Smooth muscle cell of trachea (primary cell): ENCODE data around the gene TNNI3K. TPM values are rescaled to one million over a fixed set of nuclear protein-coding genes. Genes with fewer than 3 reads are reported as not detected.

Experiments used
- total RNA-seq: library from RNA; depleted of rRNA; stranded (reverse); fragments of >200 nt; gene quantifications from 2 replicates; pipeline ENCODE4 v1.2.1, GENCODE V29; 2014

Gene TNNI3K, protein sequence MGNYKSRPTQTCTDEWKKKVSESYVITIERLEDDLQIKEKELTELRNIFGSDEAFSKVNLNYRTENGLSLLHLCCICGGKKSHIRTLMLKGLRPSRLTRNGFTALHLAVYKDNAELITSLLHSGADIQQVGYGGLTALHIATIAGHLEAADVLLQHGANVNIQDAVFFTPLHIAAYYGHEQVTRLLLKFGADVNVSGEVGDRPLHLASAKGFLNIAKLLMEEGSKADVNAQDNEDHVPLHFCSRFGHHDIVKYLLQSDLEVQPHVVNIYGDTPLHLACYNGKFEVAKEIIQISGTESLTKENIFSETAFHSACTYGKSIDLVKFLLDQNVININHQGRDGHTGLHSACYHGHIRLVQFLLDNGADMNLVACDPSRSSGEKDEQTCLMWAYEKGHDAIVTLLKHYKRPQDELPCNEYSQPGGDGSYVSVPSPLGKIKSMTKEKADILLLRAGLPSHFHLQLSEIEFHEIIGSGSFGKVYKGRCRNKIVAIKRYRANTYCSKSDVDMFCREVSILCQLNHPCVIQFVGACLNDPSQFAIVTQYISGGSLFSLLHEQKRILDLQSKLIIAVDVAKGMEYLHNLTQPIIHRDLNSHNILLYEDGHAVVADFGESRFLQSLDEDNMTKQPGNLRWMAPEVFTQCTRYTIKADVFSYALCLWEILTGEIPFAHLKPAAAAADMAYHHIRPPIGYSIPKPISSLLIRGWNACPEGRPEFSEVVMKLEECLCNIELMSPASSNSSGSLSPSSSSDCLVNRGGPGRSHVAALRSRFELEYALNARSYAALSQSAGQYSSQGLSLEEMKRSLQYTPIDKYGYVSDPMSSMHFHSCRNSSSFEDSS
- 1.7 and 1.8 TPM in 2 replicates for total RNA-seq

GRCh38 chr1:74235153-74235552 is at the start of gene TNNI3K:
Gene TNNI3K, plus strand, starts transcription at chr1:74235387. Its CDS starts 65 bp downstream, at chr1:74235452.

GRCh38 chr1:74197657-74198552 is 37.3 kb upstream of the TNNI3K start, which contains the start of the genes FPGT and LRRIQ3:
Gene FPGT, plus strand, starts transcription at chr1:74198242. Its CDS starts 37 bp downstream, at chr1:74198279.
Gene LRRIQ3, minus strand, starts transcription at chr1:74198176. Its CDS starts 14,492 bp downstream, at chr1:74183684.

GRCh38 chr1:74512170-74512915 is 277.2 kb downstream of the TNNI3K start, which contains the start of gene LRRC53:
Gene LRRC53, minus strand, starts transcription at chr1:74512611. Its CDS starts 29,262 bp downstream, at chr1:74483349.

Other genes starting within 250 kb of the TNNI3K start
- 0.83 and 1.0 TPM in 2 replicates for gene LRRIQ3, start 37.2 kb upstream of the TNNI3K start, total RNA-seq
- gene FPGT, start 37.1 kb upstream of the TNNI3K start, total RNA-seq: 18.5 and 31.4 TPM in 2 replicates